ENCODE results near the gene SNX5.

SNX5 gene

DNA sequence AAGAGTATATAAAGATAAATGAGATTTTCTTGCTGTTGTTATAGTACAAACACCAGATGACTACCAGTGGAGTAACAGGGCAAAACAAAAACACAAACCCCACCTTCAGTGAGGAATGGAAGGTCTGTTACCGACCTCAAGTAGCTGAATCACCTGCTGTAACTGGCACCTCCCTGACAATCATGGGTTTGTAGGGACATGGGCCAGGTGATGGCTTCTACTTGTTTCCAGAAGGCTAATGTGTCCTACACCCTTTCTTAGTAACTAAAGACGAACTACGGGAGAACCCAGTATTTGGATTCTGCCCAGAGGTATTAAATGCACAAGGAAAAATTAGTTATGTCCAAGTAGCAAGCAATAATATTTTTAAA is 26.8 kb downstream of the SNX5 start:
- Histone ChIP-seq H3K9me3 (ENCODE audit: insufficient read depth, low read length) (no peaks in the 10 kb centered on the region), H3K27me3 (ENCODE audit: low read depth, low read length) (no peaks in the 10 kb centered on the region), H3K4me2 (ENCODE audit: low read length) (no peak overlapping the region), H2AFZ (ENCODE audit: low read depth, low read length) (no peak overlapping the region), H4K20me1 (ENCODE audit: insufficient read depth, low read length) (peaks cover 71% of the 10 kb centered on the region), H3K27ac (ENCODE audit: low read length) (no peak overlapping the region), H3K4me3 (ENCODE audit: low read length) (no peak overlapping the region), H3K4me1 (ENCODE audit: low read length) (peaks cover 4% of the 10 kb centered on the region), H3K79me2 (ENCODE audit: low read length) (peaks cover 20% of the 10 kb centered on the region), H3K9ac (ENCODE audit: low read length) (no peak overlapping the region), H3K36me3 (replicated peaks; ENCODE audit: low read depth, low read length) (peaks cover 60% of the 10 kb centered on the region)
- no peak for TF ChIP-seq EZH2phosphoT487 (IDR thresholded peaks at IDR 0.05; ENCODE audit: low read depth)
- TF ChIP-seq, protein P1, sequence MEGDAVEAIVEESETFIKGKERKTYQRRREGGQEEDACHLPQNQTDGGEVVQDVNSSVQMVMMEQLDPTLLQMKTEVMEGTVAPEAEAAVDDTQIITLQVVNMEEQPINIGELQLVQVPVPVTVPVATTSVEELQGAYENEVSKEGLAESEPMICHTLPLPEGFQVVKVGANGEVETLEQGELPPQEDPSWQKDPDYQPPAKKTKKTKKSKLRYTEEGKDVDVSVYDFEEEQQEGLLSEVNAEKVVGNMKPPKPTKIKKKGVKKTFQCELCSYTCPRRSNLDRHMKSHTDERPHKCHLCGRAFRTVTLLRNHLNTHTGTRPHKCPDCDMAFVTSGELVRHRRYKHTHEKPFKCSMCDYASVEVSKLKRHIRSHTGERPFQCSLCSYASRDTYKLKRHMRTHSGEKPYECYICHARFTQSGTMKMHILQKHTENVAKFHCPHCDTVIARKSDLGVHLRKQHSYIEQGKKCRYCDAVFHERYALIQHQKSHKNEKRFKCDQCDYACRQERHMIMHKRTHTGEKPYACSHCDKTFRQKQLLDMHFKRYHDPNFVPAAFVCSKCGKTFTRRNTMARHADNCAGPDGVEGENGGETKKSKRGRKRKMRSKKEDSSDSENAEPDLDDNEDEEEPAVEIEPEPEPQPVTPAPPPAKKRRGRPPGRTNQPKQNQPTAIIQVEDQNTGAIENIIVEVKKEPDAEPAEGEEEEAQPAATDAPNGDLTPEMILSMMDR (IDR thresholded peaks at IDR 0.05; ENCODE audit: low read depth, low read length) = no peak

GRCh38 chr20:17941087-17941825 is 27.3 kb downstream of the SNX5 start:
- Histone ChIP-seq H3K27ac (ENCODE audit: low read length) (no peak overlapping the region), H3K79me2 (ENCODE audit: low read length) (peaks cover 14% of the 10 kb centered on the region), H3K36me3 (replicated peaks; ENCODE audit: low read depth, low read length) (peaks cover 55% of the 10 kb centered on the region), H2AFZ (ENCODE audit: low read depth, low read length) (no peak overlapping the region), H3K4me2 (ENCODE audit: low read length) (no peak overlapping the region), H3K27me3 (ENCODE audit: low read depth, low read length) (no peaks in the 10 kb centered on the region), H4K20me1 (ENCODE audit: insufficient read depth, low read length) (peaks cover 65% of the 10 kb centered on the region), H3K9me3 (ENCODE audit: insufficient read depth, low read length) (no peaks in the 10 kb centered on the region), H3K4me3 (ENCODE audit: low read length) (no peak overlapping the region), H3K4me1 (ENCODE audit: low read length) (no peaks in the 10 kb centered on the region), H3K9ac (ENCODE audit: low read length) (no peak overlapping the region)
- TF ChIP-seq EZH2phosphoT487 (IDR thresholded peaks at IDR 0.05; ENCODE audit: low read depth) = no peak
- TF ChIP-seq, protein P1 (IDR thresholded peaks at IDR 0.05; ENCODE audit: low read depth, low read length) = no peak

- H4K20me1 ChIP-seq (ENCODE audit: insufficient read depth, low read length) = peaks cover 56% of the 10 kb centered on the region
- no peaks in the 10 kb centered on the region for H3K4me1 ChIP-seq (ENCODE audit: low read length)
- H2AFZ ChIP-seq (ENCODE audit: low read depth, low read length) = no peak overlapping the region
- peaks cover 7% of the 10 kb centered on the region for H3K79me2 ChIP-seq (ENCODE audit: low read length)
- no peak overlapping the region for H3K4me2 ChIP-seq (ENCODE audit: low read length)
- H3K9ac ChIP-seq (ENCODE audit: low read length) = no peak overlapping the region
- TF ChIP-seq, protein P1 (IDR thresholded peaks at IDR 0.05; ENCODE audit: low read depth, low read length) = no peak
- no peak for TF ChIP-seq EZH2phosphoT487 (IDR thresholded peaks at IDR 0.05; ENCODE audit: low read depth)
- no peak overlapping the region for H3K27ac ChIP-seq (ENCODE audit: low read length)
- no peaks in the 10 kb centered on the region for H3K27me3 ChIP-seq (ENCODE audit: low read depth, low read length)
- H3K4me3 ChIP-seq (ENCODE audit: low read length) = no peak overlapping the region
- peaks cover 46% of the 10 kb centered on the region for H3K36me3 ChIP-seq (replicated peaks; ENCODE audit: low read depth, low read length)
- no peaks in the 10 kb centered on the region for H3K9me3 ChIP-seq (ENCODE audit: insufficient read depth, low read length)
Measured at GRCh38 chr20:17940224-17940971, 28.2 kb downstream of the SNX5 start.

DNA sequence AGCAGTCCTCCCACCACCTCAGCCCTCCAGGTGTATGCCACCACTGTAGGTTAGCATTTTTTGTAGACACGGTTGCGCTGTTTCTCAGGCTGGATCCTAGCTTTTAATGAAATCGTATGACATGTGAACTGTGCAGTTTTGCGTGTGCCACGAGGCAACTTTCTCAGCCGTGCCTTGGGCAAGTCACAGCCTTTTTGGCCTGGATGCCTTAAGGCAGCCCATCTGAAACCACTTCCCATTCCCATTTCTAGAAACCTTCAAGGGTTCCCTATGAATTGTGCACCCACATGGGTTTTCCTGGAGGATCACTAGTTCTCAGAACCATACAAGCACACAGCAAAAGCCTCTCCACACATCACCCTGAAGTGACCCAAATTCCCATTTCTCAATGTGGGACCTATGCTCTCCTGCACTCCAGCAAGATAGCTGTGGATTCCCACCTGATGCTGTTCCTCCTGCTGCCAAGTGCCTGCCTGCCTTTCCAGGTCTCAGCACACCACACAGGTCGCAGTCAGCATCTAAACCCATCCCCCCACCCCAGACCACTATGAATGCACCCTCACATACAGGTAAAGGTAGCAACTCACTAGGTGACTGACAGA is 28.9 kb downstream of the SNX5 start:
- TF ChIP-seq EZH2phosphoT487 (IDR thresholded peaks at IDR 0.05; ENCODE audit: low read depth) = no peak
- TF ChIP-seq, protein P1 (IDR thresholded peaks at IDR 0.05; ENCODE audit: low read depth, low read length) = no peak
- H3K79me2 ChIP-seq (ENCODE audit: low read length) = peaks cover under 1% of the 10 kb centered on the region; the same call in 1 of the 2 replicates
- H2AFZ ChIP-seq (ENCODE audit: low read depth, low read length) = no peak overlapping the region
- H3K36me3 ChIP-seq (replicated peaks; ENCODE audit: low read depth, low read length) = peaks cover 40% of the 10 kb centered on the region
- no peaks in the 10 kb centered on the region for H3K9me3 ChIP-seq (ENCODE audit: insufficient read depth, low read length)
- H3K4me1 ChIP-seq (ENCODE audit: low read length) = no peaks in the 10 kb centered on the region
- H3K4me2 ChIP-seq (ENCODE audit: low read length) = no peak overlapping the region
- no peak overlapping the region for H3K9ac ChIP-seq (ENCODE audit: low read length)
- H3K4me3 ChIP-seq (ENCODE audit: low read length) = no peak overlapping the region
- peaks cover 50% of the 10 kb centered on the region for H4K20me1 ChIP-seq (ENCODE audit: insufficient read depth, low read length)
- no peaks in the 10 kb centered on the region for H3K27me3 ChIP-seq (ENCODE audit: low read depth, low read length)
- H3K27ac ChIP-seq (ENCODE audit: low read length) = 0 out of 2 replicates have a peak overlapping the region, but pooled peaks have one; percentile 12
